ENCODE results near the gene CIRBP. TPM values are rescaled to one million over a fixed set of nuclear protein-coding genes. Genes with fewer than 3 reads are reported as not detected.

CIRBP gene
- total RNA-seq (2022; extraction: Qiagen RNA extraction): 92.3 to 213 TPM (median 104 TPM) in 5 replicates

GRCh38 chr19:1269065-1269477 is at the start of gene CIRBP:
TSS of gene CIRBP (plus strand) at chr19:1269332. CDS start at chr19:1270934, 1,602 bp downstream.

GRCh38 chr19:1237754-1238368 is 31.3 kb upstream of the CIRBP start, which contains the start of gene CBARP:
TSS of gene CBARP (minus strand) at chr19:1238005. CDS start at chr19:1236100, 1,905 bp downstream.

GRCh38 chr19:1241417-1242095 is 27.6 kb upstream of the CIRBP start, which contains the start of gene ATP5F1D:
TSS of gene ATP5F1D (plus strand) at chr19:1241751. CDS start at chr19:1241851, 100 bp downstream.

GRCh38 chr19:1248139-1248785 is 20.9 kb upstream of the CIRBP start, which contains the start of gene MIDN:
TSS of gene MIDN (plus strand) at chr19:1248583. CDS start at chr19:1250297, 1,714 bp downstream.

GRCh38 chr19:1275260-1275975 is 6.3 kb downstream of the CIRBP start, which contains the start of gene FAM174C:
TSS of gene FAM174C (plus strand) at chr19:1275530. CDS start at chr19:1275550, 20 bp downstream.

GRCh38 chr19:1285737-1286360 is 16.7 kb downstream of the CIRBP start, which contains the start of gene EFNA2:
TSS of gene EFNA2 (plus strand) at chr19:1285873. CDS start at chr19:1286169, 296 bp downstream.

Other genes starting within 250 kb of the CIRBP start
- 80.7 to 142 TPM (median 126 TPM) in 5 replicates for gene TMEM259, start 248.2 kb upstream of the CIRBP start, total RNA-seq (2022; extraction: Qiagen RNA extraction)
- gene RNU6-2, start 247.8 kb upstream of the CIRBP start, total RNA-seq (2022; extraction: Qiagen RNA extraction): not detected in 5 replicates
- 77.2 to 98.9 TPM (median 91.0 TPM) in 5 replicates for gene CNN2, start 242.7 kb upstream of the CIRBP start, total RNA-seq (2022; extraction: Qiagen RNA extraction)
- gene ABCA7, start 229.2 kb upstream of the CIRBP start, total RNA-seq (2022; extraction: Qiagen RNA extraction): 13.3 to 21.7 TPM (median 16.4 TPM) in 5 replicates
- gene ARHGAP45, start 202.2 kb upstream of the CIRBP start, total RNA-seq (2022; extraction: Qiagen RNA extraction): 2.8 to 5.5 TPM (median 5.4 TPM) in 5 replicates
- 193 to 258 TPM (median 237 TPM) in 5 replicates for gene POLR2E, start 174.0 kb upstream of the CIRBP start, total RNA-seq (2022; extraction: Qiagen RNA extraction)
- 415 to 542 TPM (median 517 TPM) in 5 replicates for gene GPX4, start 165.3 kb upstream of the CIRBP start, total RNA-seq (2022; extraction: Qiagen RNA extraction)
- gene SBNO2, start 95.1 kb upstream of the CIRBP start, total RNA-seq (2022; extraction: Qiagen RNA extraction): 22.2 to 34.9 TPM (median 32.9 TPM) in 5 replicates
- gene STK11, start 63.6 kb upstream of the CIRBP start, total RNA-seq (2022; extraction: Qiagen RNA extraction): 32.1 to 38.5 TPM (median 36.4 TPM) in 5 replicates
- gene CBARP, start 31.3 kb upstream of the CIRBP start, total RNA-seq (2022; extraction: Qiagen RNA extraction): 2.7 to 5.1 TPM (median 4.3 TPM) in 5 replicates
- 80.5 to 189 TPM (median 176 TPM) in 5 replicates for gene ATP5F1D, start 27.6 kb upstream of the CIRBP start, total RNA-seq (2022; extraction: Qiagen RNA extraction)
- gene MIDN, start 20.7 kb upstream of the CIRBP start, total RNA-seq (2022; extraction: Qiagen RNA extraction): 50.1 to 57.1 TPM (median 55.1 TPM) in 5 replicates
- 45.2 to 91.9 TPM (median 83.0 TPM) in 5 replicates for gene FAM174C, start 6.2 kb downstream of the CIRBP start, total RNA-seq (2022; extraction: Qiagen RNA extraction)
- 1.2 to 2.5 TPM (median 2.3 TPM) in 5 replicates for gene EFNA2, start 16.5 kb downstream of the CIRBP start, total RNA-seq (2022; extraction: Qiagen RNA extraction)
- 69.7 to 83.5 TPM (median 81.4 TPM) in 5 replicates for gene NDUFS7, start 114.6 kb downstream of the CIRBP start, total RNA-seq (2022; extraction: Qiagen RNA extraction)
- gene GAMT, start 132.2 kb downstream of the CIRBP start, total RNA-seq (2022; extraction: Qiagen RNA extraction): 26.6 to 46.5 TPM (median 44.9 TPM) in 5 replicates
- gene DAZAP1, start 138.3 kb downstream of the CIRBP start, total RNA-seq (2022; extraction: Qiagen RNA extraction): 75.0 to 102 TPM (median 94.7 TPM) in 5 replicates
- gene RPS15, start 169.1 kb downstream of the CIRBP start, total RNA-seq (2022; extraction: Qiagen RNA extraction): 1,460 to 2,135 TPM (median 1,895 TPM) in 5 replicates
- gene APC2, start 180.8 kb downstream of the CIRBP start, total RNA-seq (2022; extraction: Qiagen RNA extraction): 1.1 to 2.3 TPM (median 1.8 TPM) in 5 replicates
- gene C19orf25, start 209.9 kb downstream of the CIRBP start, total RNA-seq (2022; extraction: Qiagen RNA extraction): 10.6 to 18.4 TPM (median 17.5 TPM) in 5 replicates
- 0.62 to 0.86 TPM (median 0.67 TPM) in 5 replicates for gene PCSK4, start 221.0 kb downstream of the CIRBP start, total RNA-seq (2022; extraction: Qiagen RNA extraction)
- 4.2 to 5.9 TPM (median 5.5 TPM) in 5 replicates for gene REEP6, start 221.8 kb downstream of the CIRBP start, total RNA-seq (2022; extraction: Qiagen RNA extraction)
- gene ADAMTSL5, start 243.7 kb downstream of the CIRBP start, total RNA-seq (2022; extraction: Qiagen RNA extraction): 2.8 to 4.2 TPM (median 3.3 TPM) in 5 replicates